LNCAP (cell line): ENCODE measurements around the gene MLIP.

Source experiments
- TF ChIP-seq, protein P1 (sequence below): fragments of 450-650 bp; IDR thresholded peaks from 2 replicates; pipeline ENCODE4 v1.5.1; 2017; ENCODE audit warnings: mild to moderate bottlenecking

Gene MLIP

DNA sequence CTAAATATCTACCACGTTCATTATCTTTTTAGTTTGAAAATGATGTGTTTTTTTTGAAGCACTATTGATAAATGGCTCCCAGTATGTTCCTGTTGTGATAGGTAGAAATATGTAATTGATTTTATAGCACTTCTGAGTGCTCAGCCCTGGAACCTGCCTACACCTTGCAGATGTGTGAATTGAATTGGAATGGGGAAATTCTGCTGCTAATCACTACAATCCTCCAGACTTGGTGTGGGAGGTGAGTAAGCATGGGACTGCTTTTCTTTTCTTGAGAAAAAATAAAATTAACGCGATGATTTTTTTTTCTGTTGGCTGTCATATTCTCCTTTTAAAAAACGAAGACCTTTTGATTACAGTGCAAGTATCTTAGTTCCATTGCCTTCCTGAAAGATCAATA is 37.1 kb upstream of the MLIP start:
- TF ChIP-seq, protein P1, sequence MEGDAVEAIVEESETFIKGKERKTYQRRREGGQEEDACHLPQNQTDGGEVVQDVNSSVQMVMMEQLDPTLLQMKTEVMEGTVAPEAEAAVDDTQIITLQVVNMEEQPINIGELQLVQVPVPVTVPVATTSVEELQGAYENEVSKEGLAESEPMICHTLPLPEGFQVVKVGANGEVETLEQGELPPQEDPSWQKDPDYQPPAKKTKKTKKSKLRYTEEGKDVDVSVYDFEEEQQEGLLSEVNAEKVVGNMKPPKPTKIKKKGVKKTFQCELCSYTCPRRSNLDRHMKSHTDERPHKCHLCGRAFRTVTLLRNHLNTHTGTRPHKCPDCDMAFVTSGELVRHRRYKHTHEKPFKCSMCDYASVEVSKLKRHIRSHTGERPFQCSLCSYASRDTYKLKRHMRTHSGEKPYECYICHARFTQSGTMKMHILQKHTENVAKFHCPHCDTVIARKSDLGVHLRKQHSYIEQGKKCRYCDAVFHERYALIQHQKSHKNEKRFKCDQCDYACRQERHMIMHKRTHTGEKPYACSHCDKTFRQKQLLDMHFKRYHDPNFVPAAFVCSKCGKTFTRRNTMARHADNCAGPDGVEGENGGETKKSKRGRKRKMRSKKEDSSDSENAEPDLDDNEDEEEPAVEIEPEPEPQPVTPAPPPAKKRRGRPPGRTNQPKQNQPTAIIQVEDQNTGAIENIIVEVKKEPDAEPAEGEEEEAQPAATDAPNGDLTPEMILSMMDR, result no peak

DNA sequence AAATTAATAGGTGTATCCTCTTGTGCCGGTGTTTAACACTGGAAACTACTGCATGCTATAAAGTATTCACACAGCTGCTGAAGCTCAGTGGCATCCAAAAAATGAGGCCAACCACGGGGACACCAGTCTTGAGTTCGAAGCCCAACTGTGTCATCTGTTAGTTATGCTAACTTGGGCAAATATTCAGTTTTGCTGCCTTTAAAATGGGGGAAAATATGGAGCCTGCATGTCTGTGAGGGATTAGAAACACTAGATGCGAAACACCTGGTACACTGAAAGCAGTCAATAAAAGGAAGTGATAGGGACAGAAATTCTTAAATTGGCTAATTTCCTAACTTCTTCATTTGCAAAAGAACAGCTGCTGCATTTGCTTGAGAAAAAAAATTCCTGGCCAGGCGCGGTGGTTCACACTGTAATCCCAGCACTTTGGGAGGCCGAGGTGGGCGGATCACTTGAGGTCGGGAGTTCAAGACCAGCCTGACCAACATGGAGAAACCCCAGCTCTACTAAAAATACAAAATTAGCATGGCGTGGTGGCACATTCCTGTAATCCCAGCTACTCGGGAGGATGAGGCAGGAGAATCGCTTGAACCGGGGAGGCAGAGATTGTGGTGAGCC is 36.6 kb upstream of the MLIP start:
- TF ChIP-seq, protein P1, result no peak

DNA sequence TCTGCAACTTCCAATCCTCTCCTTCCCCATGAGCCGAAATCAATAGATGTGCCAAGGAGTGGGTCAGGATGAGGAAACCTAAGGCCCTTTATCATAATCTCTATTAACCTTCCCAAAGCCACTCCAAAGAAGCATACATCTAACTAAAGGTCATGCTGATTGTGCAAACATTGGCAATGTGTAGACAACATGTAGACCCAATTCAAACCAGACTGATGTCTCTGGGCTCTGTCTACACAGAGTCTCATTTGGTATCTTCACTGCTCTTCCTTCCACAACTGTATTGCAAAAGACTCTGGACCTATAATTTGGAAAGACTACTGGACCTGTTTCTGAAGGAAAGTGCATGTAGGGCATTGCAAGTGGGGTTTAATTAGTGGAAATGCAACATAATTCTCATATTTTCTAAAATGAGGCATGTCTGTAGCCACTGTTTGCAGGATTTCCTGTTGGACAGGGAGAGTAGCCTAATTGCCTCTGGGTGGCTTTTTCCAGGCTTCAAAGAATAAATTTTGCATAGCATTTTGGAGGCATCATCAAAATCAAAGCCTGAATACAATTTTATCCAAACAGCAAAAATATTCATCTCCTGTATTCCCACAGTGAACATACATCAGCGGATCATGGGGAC is 35.0 kb upstream of the MLIP start:
- TF ChIP-seq, protein P1, result no peak

DNA sequence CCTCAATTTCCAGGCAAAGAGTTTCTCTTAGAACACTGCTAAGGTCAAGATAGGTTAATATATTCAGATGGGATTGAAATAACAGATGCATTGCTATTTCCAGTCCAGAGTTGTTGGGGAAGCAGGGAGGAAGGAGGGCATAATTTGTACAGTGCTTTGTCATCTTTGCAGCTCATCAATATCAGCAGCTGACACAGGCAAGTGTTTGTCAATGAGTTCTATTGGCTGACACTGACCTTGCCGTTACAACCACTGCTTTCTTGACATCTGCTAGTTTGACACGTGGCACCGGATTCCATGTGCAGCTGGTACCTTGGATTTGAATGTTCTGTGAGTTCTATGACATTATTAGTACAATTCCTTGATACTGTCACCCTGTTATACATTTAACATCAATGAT is 28.0 kb upstream of the MLIP start:
- TF ChIP-seq, protein P1, result no peak

DNA sequence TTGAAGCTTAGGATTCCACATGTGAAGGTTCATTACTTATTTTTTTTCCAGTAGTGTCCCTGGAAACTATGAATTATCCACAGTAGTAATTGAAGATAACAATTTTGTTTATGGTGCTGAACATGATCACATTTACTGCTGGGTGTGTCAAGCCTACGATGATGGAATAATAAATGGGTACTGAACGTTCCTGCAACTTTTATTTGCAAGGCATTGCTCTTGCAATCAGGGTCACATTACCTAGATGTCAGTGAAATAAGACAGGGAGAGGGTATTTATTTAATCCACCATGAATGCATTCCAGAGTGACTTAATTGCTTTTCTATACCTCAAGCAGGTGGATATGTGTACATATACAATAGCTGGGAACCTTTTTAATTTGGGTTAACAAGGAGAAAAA is 27.0 kb upstream of the MLIP start:
- TF ChIP-seq, protein P1, result no peak

DNA sequence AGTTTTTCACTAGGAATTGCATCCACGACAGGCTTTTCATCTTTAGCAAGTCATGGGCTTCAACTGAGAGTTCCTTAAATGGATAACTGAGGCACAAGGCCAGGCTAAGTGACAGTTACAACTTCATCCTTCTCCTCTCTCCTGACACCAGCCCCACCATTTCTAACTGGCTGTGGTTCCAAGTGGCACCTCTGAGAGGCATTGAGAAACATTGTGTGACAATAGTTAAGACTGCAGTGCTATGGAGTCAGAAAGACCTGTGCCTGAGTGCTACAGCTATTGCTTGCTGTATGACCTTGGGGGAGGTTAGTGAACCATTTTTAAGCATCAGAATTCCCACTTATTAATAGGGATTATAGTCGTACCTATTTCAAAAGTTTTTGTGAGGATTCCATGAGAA is 26.2 kb upstream of the MLIP start:
- TF ChIP-seq, protein P1, result no peak

DNA sequence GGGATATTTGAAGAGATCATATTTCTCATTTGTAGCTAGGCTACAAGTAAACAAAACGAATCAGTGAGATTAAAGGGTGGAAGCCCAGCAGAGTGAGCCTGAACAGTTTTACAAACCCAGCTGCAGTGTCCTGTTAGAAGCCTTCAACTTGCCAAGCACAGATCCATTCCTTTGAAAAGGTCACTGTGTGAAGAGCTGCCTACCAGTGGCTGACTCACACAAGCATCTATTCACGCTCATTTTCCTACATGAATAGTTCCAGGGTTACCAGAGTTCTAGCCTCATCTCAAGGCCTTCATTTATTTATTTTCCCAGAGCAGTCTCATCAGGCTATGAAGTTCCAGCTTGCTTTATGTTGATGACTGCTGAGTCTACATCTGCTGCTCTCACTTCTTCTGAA is 25.7 kb upstream of the MLIP start:
- TF ChIP-seq, protein P1, result no peak
